Activated naive CD4-positive, alpha-beta T cell treated with anti-CD3 and anti-CD28 coated beads, Interleukin-2, amount 10 ng/mL, durations not matched to agents 7 days and 5 days (primary cell): ENCODE results near the gene CAST.

Experiments
- CTCF ChIA-PET: fragments of 350-600 bp; sonication (Branson Sonifier 250); formaldehyde crosslinking; loops from one replicate; lab custom pipeline; 2021; ENCODE audit warnings: antibody characterized with exemption; lab: Charles Lee
- DNase-seq: peaks from one replicate; pipeline ENCODE4 v3.0.0-alpha.2; 2020
- H3K27ac Mint-ChIP-seq: one replicate; pipeline ENCODE4 v1.8.0; 2021; ENCODE audit warnings: mild to moderate bottlenecking, moderate library complexity, mixed read lengths
- H3K27me3 Mint-ChIP-seq: one replicate; pipeline ENCODE4 v1.8.0; 2021; ENCODE audit warnings: mild to moderate bottlenecking, mixed read lengths
- H3K36me3 Mint-ChIP-seq: one replicate; pipeline ENCODE4 v1.8.0; 2021; ENCODE audit warnings: mixed read lengths
- H3K4me1 Mint-ChIP-seq: one replicate; pipeline ENCODE4 v1.8.0; 2021; ENCODE audit warnings: mixed read lengths
- H3K4me3 Mint-ChIP-seq: one replicate; pipeline ENCODE4 v1.8.0; 2021; ENCODE audit warnings: mild to moderate bottlenecking, moderate library complexity, mixed read lengths
- H3K9me3 Mint-ChIP-seq: one replicate; pipeline ENCODE4 v1.8.0; 2021; ENCODE audit warnings: mixed read lengths

Gene CAST

DNA sequence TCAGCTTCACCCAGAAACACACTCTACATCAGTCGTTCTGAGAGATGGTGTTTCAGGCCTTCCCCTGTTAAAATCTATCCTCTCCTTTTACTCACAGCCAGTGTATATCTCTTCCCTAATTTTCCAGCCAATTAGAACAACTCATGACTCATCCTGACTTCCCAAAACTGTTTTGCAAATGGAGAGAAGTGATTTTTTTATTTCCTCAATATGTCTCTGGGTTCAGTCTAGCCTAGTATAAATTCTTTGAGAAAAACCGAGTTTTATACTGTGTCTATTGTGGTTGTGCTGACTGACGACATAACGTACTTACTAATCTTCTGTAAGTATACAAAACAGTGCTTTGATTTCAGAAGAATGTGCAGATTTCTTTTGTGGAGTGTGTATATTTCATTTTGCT is 28.4 kb upstream of the CAST start:
- peaks cover 23% of the 10 kb centered on the region for H3K27me3 Mint-ChIP-seq
- no peak for DNase-seq
- H3K4me1 Mint-ChIP-seq: no peaks in the 10 kb centered on the region
- H3K36me3 Mint-ChIP-seq: no peaks in the 10 kb centered on the region
- H3K9me3 Mint-ChIP-seq: no peaks in the 10 kb centered on the region
- CTCF ChIA-PET: no interaction called here
- H3K27ac Mint-ChIP-seq: no peak overlapping the region
- H3K4me3 Mint-ChIP-seq: no peak overlapping the region

DNA sequence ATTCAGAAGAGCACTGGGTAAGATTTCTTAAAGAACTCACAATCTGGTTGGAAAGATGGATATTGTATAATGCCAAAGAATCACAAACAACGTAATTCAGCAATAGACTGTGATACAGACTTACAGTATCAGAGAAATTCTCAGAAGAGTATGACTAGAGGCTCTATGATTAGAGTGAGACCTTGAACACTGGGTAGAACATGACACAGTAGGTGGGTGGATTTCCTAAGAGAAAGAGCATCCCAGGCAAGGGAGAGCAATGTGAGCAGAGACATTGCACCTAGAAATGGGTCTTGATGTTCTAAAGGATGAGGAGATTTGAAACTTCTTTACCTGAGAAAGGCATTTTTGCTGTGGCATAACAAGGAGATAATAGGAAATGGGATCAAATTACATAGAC is 27.3 kb upstream of the CAST start:
- Mint-ChIP-seq H3K27me3 (peaks cover 30% of the 10 kb centered on the region), H3K36me3 (no peaks in the 10 kb centered on the region), H3K4me3 (no peak overlapping the region), H3K9me3 (no peaks in the 10 kb centered on the region), H3K4me1 (no peaks in the 10 kb centered on the region), H3K27ac (no peak overlapping the region)
- no peak for DNase-seq
- CTCF ChIA-PET: no interaction called here

DNA sequence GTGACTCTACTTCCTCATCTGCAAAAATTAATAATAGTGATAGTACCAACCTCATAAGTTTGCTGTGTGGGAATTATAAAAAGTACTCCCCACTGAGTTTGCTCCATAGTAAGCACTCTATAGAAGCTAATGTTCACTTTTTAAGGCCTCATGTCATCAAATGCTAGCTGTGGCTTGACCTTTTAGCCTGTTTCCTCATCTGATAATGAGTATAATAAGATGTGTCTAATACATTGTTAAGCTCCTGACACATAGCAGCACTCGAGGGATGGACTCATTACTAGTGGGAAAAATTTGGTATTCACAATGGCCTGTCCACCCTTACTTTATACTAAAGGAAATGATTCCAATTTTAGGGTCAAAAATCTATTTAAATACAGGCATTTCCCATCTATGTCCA is 26.1 kb upstream of the CAST start:
- Mint-ChIP-seq H3K36me3 (no peaks in the 10 kb centered on the region), H3K4me1 (no peaks in the 10 kb centered on the region), H3K4me3 (no peak overlapping the region), H3K27me3 (peaks cover 36% of the 10 kb centered on the region), H3K9me3 (no peaks in the 10 kb centered on the region), H3K27ac (no peak overlapping the region)
- no peak for DNase-seq
- CTCF ChIA-PET: interaction anchor here (1.1 kb wide), 1 partner anchor 34 kb away, joined by 4 read pairs; no protein-coding TSS in a partner anchor

DNA sequence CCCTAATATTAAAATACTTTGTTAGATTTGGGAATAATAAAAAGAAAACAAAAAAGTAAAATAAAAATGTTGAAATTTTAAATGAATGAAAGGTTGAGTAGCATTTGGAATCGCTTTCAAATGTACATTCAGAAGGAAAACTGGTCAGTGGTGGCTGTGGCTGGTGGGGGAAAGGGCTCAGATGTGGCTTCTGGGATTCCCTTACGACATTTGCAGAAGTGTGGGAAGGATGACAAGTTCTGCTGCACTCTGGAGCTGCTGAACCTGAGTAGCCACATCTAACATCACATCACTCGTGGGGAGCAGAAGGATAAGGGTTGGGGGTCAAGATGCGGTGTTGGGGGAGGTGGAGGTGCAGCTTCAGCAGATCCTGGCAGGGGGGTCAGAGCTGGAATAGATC is 25.6 kb upstream of the CAST start:
- H3K27me3 Mint-ChIP-seq: peaks cover 40% of the 10 kb centered on the region
- peaks cover 2% of the 10 kb centered on the region for H3K4me1 Mint-ChIP-seq
- no peak for DNase-seq
- no peaks in the 10 kb centered on the region for H3K9me3 Mint-ChIP-seq
- CTCF ChIA-PET: no interaction called here
- no peaks in the 10 kb centered on the region for H3K36me3 Mint-ChIP-seq
- no peak overlapping the region for H3K4me3 Mint-ChIP-seq
- no peak overlapping the region for H3K27ac Mint-ChIP-seq

DNA sequence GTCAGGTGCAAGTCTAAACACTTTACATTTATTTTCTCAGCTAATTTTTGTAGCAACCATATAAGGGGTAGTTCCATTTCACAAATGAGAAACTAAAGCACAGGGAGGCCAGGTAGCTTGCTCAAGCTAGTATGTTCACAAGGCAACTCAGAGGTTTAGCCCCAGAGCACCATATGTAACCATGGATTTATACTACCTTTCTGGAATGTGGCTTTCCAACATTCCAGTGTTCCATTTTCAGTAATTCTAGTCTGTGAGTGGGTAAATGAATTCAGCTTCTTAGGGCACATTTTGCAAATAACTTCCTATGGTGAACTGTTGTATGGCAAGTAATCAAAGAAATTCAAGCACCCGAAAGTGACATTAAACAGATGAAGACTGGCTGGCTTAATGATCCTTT is 25.0 kb upstream of the CAST start:
- peaks cover 42% of the 10 kb centered on the region for H3K27me3 Mint-ChIP-seq
- CTCF ChIA-PET: interaction anchor here (0.8 kb wide), 1 partner anchor 23 kb away, joined by 3 read pairs; no protein-coding TSS in a partner anchor

DNA sequence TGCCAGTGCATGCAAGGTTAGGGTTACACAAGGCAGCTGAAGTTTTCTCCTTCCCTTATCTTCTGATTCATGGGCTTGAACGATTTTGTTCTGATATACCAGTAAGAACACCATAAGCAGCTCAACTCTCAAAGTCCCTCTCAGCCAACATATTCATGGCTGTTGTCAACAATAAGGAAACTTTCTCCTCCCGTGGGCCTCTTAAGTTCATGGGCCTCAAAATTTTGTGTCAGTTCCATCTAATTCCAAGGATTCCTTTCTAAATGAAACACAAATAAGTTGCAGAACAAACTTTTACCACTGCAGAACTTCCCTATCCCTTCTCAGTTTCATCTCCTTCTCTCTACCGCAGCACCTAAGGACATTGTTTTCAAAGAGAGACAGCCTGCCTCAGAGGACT is 23.6 kb upstream of the CAST start:
- no peaks in the 10 kb centered on the region for H3K9me3 Mint-ChIP-seq
- no peak overlapping the region for H3K27ac Mint-ChIP-seq
- peaks cover 42% of the 10 kb centered on the region for H3K27me3 Mint-ChIP-seq
- no peak overlapping the region for H3K4me3 Mint-ChIP-seq
- H3K4me1 Mint-ChIP-seq: peaks cover 9% of the 10 kb centered on the region
- CTCF ChIA-PET: interaction anchor here (1.3 kb wide), 1 partner anchor 24 kb away, joined by 4 read pairs; the partner anchor contains the start of gene CAST
- no peaks in the 10 kb centered on the region for H3K36me3 Mint-ChIP-seq
- DNase-seq: no peak

More for the DNA sequence above, 25.0 kb upstream of the CAST start:
- Mint-ChIP-seq H3K36me3 (no peaks in the 10 kb centered on the region), H3K4me1 (peaks cover 8% of the 10 kb centered on the region), H3K9me3 (no peaks in the 10 kb centered on the region), H3K4me3 (no peak overlapping the region), H3K27ac (no peak overlapping the region)
- DNase-seq: no peak

DNA sequence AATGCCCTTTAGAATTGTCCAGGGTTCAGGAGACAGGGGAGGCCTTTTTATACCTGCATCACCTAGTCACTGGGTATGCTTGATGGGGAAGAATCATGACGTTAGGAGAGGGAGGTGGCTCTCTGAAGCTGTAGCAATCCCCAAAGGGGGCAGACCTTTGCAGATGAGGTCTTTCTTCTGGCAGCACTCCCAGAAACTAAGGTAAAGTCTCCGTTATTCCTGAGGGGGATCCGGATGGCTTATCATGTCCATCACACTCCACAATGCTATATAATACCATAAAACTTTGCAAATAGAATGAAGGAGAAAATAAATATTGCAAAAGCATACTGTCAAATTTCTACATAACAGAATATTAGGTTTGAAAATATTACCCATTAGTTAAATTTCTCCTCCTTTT is 21.5 kb upstream of the CAST start:
- no peaks in the 10 kb centered on the region for H3K36me3 Mint-ChIP-seq
- no peak overlapping the region for H3K27ac Mint-ChIP-seq
- H3K4me3 Mint-ChIP-seq: no peak overlapping the region
- CTCF ChIA-PET: no interaction called here
- peaks cover 9% of the 10 kb centered on the region for H3K4me1 Mint-ChIP-seq
- peaks cover 25% of the 10 kb centered on the region for H3K27me3 Mint-ChIP-seq
- no peaks in the 10 kb centered on the region for H3K9me3 Mint-ChIP-seq
- no peak for DNase-seq

DNA sequence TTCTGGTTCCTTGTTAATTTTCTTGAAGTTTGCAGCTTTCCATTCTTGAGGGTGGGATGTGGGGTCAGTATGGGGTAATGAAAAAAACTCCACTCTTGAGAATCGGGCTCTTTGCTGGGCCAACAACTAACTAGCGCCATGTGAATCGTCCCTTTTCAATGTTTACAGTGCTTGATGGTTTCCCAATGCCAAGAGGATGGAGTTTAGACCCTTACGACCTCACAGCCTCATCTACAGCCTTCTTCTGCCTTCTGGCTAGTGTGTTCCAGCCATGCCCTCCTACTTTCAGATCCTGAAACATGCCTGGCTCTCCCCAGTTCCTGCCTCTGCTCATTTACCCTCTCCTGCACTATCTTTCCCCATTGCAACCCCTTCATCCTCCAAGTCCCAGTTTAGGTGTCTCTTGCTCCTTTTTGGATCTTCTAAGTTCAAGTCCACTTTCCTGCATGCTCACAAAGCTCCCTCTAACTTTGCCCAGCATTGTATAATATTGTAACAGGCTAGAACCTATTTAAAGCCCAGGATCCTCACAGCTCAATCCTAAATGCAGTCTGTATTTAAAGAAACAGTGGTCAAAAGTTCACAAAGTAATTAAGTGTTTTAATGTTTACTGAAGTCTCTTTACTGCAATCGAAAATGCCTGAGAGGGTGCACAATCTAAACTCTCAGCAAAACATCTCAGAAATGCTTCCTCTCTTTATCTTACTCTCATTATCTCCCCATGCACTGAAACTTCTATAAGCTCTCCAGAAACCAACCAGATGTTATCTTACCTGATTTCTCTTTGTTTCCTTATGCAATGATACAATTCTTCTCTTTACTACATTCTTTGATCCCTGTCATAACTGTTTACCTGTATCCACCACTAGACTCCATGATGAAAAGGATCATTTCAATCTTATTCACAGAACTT is 20.6 kb upstream of the CAST start:
- Mint-ChIP-seq H3K27me3 (peaks cover 21% of the 10 kb centered on the region), H3K27ac (no peak overlapping the region), H3K9me3 (no peaks in the 10 kb centered on the region), H3K4me3 (no peak overlapping the region), H3K4me1 (peaks cover 9% of the 10 kb centered on the region), H3K36me3 (no peaks in the 10 kb centered on the region)
- CTCF ChIA-PET: no interaction called here
- no peak for DNase-seq

DNA sequence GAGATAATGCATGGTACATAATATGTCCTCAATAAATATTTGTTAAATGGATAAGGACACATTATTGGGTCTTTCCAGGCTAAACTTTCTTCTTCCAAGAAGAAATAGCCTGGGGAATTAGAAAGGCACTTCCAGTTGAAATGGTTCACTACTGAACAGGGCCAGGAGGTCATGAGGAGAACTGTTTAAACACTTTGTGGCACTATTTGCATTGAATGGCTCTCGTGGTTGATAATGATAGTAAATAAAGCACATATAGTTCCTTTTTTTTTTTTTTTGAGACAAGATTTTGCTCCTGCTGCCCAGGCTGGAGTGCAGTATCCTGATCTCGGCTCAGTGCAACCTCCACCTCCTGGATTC is 19.9 kb upstream of the CAST start:
- CTCF ChIA-PET: no interaction called here
- H3K27me3 Mint-ChIP-seq: peaks cover 23% of the 10 kb centered on the region

DNA sequence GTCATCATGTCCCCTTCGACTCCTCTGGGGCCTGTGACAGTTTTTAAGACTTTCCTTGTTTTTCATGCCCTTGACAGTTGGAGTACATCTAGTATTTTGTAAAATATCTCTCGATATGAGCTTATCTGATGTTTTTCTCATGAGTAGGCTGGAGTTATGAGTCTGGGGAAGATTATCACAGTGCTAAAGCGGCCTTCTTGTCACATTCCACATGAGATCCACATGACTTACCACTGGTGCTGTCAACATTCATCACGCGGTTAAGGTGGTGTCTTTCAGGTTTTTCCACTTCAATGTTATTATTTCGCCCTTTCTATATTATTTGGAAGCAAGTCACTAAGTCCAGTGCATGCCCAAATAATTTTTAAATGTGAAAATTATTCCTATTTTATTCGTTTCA is 17.1 kb upstream of the CAST start:
- H3K9me3 Mint-ChIP-seq: no peaks in the 10 kb centered on the region
- DNase-seq: no peak
- CTCF ChIA-PET: no interaction called here
- peaks cover 18% of the 10 kb centered on the region for H3K27me3 Mint-ChIP-seq
- no peak overlapping the region for H3K4me3 Mint-ChIP-seq
- H3K4me1 Mint-ChIP-seq: peaks cover 9% of the 10 kb centered on the region
- H3K36me3 Mint-ChIP-seq: no peaks in the 10 kb centered on the region
- no peak overlapping the region for H3K27ac Mint-ChIP-seq

More for the DNA sequence above, 19.9 kb upstream of the CAST start:
- H3K9me3 Mint-ChIP-seq: no peaks in the 10 kb centered on the region
- no peaks in the 10 kb centered on the region for H3K36me3 Mint-ChIP-seq
- peaks cover 9% of the 10 kb centered on the region for H3K4me1 Mint-ChIP-seq
- no peak overlapping the region for H3K27ac Mint-ChIP-seq
- DNase-seq: no peak
- no peak overlapping the region for H3K4me3 Mint-ChIP-seq

DNA sequence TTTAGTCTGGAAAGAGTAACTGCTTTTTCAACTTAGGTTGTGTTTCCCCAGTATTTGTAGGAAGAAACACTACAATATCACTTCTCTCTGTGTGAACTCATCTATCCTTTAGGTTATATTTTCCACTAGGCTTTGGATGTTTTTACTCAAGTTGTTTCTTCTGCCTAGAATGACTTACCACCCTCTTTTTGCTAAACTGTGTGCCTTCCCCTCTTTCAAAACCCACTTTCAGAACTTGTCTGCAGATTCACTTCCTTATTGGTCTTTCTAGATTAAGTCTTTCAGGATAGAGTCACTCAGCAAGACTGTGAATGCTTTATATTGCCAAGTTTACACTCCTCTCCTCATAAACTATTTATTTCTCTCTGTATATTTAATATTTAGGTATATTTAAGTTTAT is 14.2 kb upstream of the CAST start:
- Mint-ChIP-seq H3K9me3 (no peaks in the 10 kb centered on the region), H3K27me3 (peaks cover 30% of the 10 kb centered on the region), H3K36me3 (no peaks in the 10 kb centered on the region), H3K27ac (no peak overlapping the region), H3K4me1 (peaks cover 3% of the 10 kb centered on the region), H3K4me3 (no peak overlapping the region)
- DNase-seq: no peak
- CTCF ChIA-PET: no interaction called here

DNA sequence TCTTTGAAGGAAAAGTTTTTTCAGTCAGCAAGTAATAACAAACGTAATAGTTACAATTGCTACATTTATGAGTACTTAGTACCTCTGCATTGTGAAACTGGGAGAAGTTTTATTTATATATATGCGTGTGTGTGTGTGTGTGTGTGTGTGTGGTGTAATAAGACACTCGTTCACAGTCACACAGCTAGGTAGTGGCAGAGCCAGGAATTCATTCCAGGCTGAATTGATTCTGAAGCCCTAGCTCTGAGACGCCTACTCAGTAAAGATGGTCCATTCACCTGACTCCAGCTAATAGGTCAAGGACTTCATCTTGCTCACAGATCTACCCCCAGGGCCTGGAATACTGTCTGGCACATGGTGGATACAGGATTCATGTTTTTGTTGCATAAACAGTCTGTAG is 13.6 kb upstream of the CAST start:
- H3K36me3 Mint-ChIP-seq: no peaks in the 10 kb centered on the region
- H3K27me3 Mint-ChIP-seq: peaks cover 32% of the 10 kb centered on the region
- H3K9me3 Mint-ChIP-seq: no peaks in the 10 kb centered on the region
- no peak overlapping the region for H3K4me3 Mint-ChIP-seq
- no peak for DNase-seq
- H3K27ac Mint-ChIP-seq: no peak overlapping the region
- CTCF ChIA-PET: interaction anchor here (2.0 kb wide), 1 partner anchor 35 kb away, joined by 5 read pairs; no protein-coding TSS in a partner anchor
- peaks cover 3% of the 10 kb centered on the region for H3K4me1 Mint-ChIP-seq

DNA sequence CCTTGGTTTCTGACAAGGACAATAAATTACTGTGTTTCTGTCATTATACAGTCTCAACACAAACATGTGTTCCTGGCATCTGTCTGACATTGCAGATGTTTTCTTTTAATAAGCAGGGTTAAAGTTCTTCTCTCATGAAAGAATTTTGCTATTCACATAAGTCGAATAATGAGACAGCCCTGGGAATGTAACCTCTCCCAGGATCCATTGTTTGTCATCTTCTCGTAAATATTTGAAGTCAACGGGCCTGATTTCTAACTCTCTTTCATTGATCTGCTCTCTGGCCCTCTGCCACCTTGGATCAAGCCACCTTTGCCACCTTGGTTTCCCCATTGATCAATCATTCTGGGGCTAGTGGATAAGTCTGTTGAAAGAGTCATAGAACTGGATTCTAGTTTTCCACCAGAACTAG is 12.9 kb upstream of the CAST start:
- CTCF ChIA-PET: interaction anchor here (2.0 kb wide), 1 partner anchor 35 kb away, joined by 5 read pairs; no protein-coding TSS in a partner anchor
- no peaks in the 10 kb centered on the region for H3K9me3 Mint-ChIP-seq
- H3K4me1 Mint-ChIP-seq: peaks cover 5% of the 10 kb centered on the region
- no peak overlapping the region for H3K27ac Mint-ChIP-seq
- H3K36me3 Mint-ChIP-seq: no peaks in the 10 kb centered on the region
- no peak overlapping the region for H3K4me3 Mint-ChIP-seq
- DNase-seq: no peak
- H3K27me3 Mint-ChIP-seq: peaks cover 39% of the 10 kb centered on the region

DNA sequence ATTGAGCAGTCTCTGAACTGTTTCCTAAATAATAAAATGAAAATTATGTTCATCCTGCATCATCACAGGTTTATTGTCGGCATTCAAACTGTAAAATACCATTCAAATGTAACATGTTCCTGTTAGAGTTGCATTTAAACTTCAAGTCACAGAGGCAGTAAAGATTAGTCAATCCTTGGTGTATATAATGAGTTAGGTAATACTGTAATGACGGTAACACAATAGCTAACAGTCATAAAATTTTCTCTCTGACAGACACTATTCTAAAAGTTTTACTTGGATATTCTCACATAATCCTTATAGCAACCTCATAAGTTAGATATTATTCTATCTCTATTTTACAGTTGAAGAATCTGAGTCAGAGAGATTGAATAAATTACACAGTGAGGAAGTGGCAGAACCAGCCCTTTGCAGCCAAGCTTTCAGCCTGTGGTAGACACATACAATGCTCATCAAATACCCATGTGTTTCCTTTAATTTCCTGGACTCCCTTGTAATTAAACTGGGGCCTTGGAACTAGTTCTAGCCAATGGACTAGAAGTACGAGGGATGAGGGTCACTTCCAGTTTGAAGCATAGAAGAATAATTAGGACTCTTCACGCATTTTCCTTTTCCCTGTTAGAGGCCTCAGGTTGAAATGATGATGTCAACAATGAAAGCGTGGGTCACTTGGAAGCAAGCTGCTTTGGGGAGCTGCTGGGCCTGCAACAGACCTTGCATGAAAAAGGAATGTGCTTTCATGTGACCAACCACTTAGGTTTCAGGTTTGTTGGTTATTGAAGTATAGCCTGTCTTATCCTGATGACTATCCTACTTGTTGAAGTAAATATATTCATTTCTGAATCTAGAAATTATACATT is 12.3 kb upstream of the CAST start:
- no peaks in the 10 kb centered on the region for H3K36me3 Mint-ChIP-seq
- no peak overlapping the region for H3K27ac Mint-ChIP-seq
- CTCF ChIA-PET: interaction anchor here (2.0 kb wide), 1 partner anchor 36 kb away, joined by 5 read pairs; no protein-coding TSS in a partner anchor
- no peak overlapping the region for H3K4me3 Mint-ChIP-seq
- DNase-seq: no peak
- H3K27me3 Mint-ChIP-seq: peaks cover 42% of the 10 kb centered on the region
- H3K9me3 Mint-ChIP-seq: no peaks in the 10 kb centered on the region
- peaks cover 9% of the 10 kb centered on the region for H3K4me1 Mint-ChIP-seq
